SU-DHL-6 (cell line): Measurements from ENCODE around the gene DYNC1LI2.
"Not testable (repeated sequence)": the region's sequence is repeated elsewhere in the genome, so short reads cannot be mapped to it uniquely, and the experiment has no call there.

ENCODE experiments used
- H2AFZ ChIP-seq: fragments of 200-600 bp; sonication (generic); 2 replicates; pipeline ENCODE4 v1.6.1; 2014; ENCODE audit warnings: low read depth, mild to moderate bottlenecking, moderate library complexity, mixed read lengths, antibody characterized with exemption, low read length; ENCODE audit not compliant: severe bottlenecking
- H3F3A ChIP-seq: fragments of 200-600 bp; shearing (Covaris generic); 2 replicates; pipeline ENCODE4 v1.6.0; 2016; ENCODE audit warnings: antibody characterized with exemption, mild to moderate bottlenecking; ENCODE audit not compliant: insufficient read depth
- H3K27ac ChIP-seq: fragments of 200-600 bp; sonication (generic); 2 replicates; pipeline ENCODE4 v1.5.1; 2016; ENCODE audit warnings: low read depth, mild to moderate bottlenecking, low read length, moderate library complexity, mixed read lengths
- H3K27me3 ChIP-seq: fragments of 200-600 bp; sonication (generic), shearing (Covaris generic); 2 replicates; pipeline ENCODE4 v1.6.0; 2014; ENCODE audit warnings: mild to moderate bottlenecking, low read length
- H3K36me3 ChIP-seq: fragments of 200-600 bp; sonication (generic); 2 replicates; pipeline ENCODE4 v1.6.1; 2014; ENCODE audit warnings: mild to moderate bottlenecking, low read length, mixed read lengths
- H3K4me2 ChIP-seq: fragments of 300-600, 200-600 bp; shearing (Covaris generic), sonication (generic); 2 replicates; pipeline ENCODE4 v1.6.0; 2014; ENCODE audit warnings: low read length, low read depth, mild to moderate bottlenecking; ENCODE audit not compliant: poor library complexity, severe bottlenecking
- H3K4me3 ChIP-seq: fragments of 200-600 bp; sonication (generic); 2 replicates; pipeline ENCODE4 v1.5.1; 2014; ENCODE audit warnings: antibody characterized with exemption, low read length, mild to moderate bottlenecking, mixed read lengths; ENCODE audit not compliant: insufficient read depth, poor library complexity, severe bottlenecking
- H3K79me2 ChIP-seq: fragments of 200-600 bp; sonication (generic); 2 replicates; pipeline ENCODE4 v1.6.1; 2014; ENCODE audit warnings: mild to moderate bottlenecking, low read length, moderate library complexity; ENCODE audit not compliant: insufficient read depth
- H3K9ac ChIP-seq: fragments of 200-600 bp; sonication (generic); 2 replicates; pipeline ENCODE4 v1.7.0; 2014; ENCODE audit warnings: mild to moderate bottlenecking, low read length
- H3K9me2 ChIP-seq: fragments of 200-600 bp; sonication (generic); replicated peaks from 2 replicates; pipeline ENCODE4 v1.6.1; 2014; ENCODE audit warnings: low read length; ENCODE audit not compliant: insufficient read depth
- H3K9me3 ChIP-seq: fragments of 200-600 bp; sonication (generic); 2 replicates; pipeline ENCODE4 v1.6.1; 2014; ENCODE audit warnings: low read length, mixed read lengths; ENCODE audit not compliant: insufficient read depth
- H4K20me1 ChIP-seq: fragments of 200-600 bp; sonication (generic); 2 replicates; pipeline ENCODE4 v1.6.1; 2014; ENCODE audit warnings: low read depth, mild to moderate bottlenecking, antibody characterized with exemption, low read length, moderate library complexity, mixed read lengths
- EZH2phosphoT487 ChIP-seq: fragments of 200-600 bp; sonication (generic), shearing (Covaris generic); conservative IDR thresholded peaks from 2 replicates; pipeline ENCODE4 v1.6.1; 2018; ENCODE audit warnings: mild to moderate bottlenecking, antibody characterized with exemption, low read length, moderate library complexity, mixed read lengths
- TF ChIP-seq, protein P1 (sequence below): fragments of 200-600 bp; sonication (generic); IDR thresholded peaks from one replicate; pipeline ENCODE4 v1.5.1; 2017; ENCODE audit warnings: antibody characterized with exemption, mild to moderate bottlenecking, low read length, moderate library complexity; ENCODE audit not compliant: insufficient read depth, poor library complexity, severe bottlenecking

The DYNC1LI2 gene

GRCh38 chr16:66751303-66751991 lies at the start of gene DYNC1LI2:
Gene DYNC1LI2 (minus strand): TSS chr16:66751609. CDS start chr16:66751591, 18 bp downstream.
- peaks cover 8% of the 10 kb centered on the region; the same call in 1 of the 2 replicates for H3K36me3 ChIP-seq
- TF ChIP-seq, protein P1, sequence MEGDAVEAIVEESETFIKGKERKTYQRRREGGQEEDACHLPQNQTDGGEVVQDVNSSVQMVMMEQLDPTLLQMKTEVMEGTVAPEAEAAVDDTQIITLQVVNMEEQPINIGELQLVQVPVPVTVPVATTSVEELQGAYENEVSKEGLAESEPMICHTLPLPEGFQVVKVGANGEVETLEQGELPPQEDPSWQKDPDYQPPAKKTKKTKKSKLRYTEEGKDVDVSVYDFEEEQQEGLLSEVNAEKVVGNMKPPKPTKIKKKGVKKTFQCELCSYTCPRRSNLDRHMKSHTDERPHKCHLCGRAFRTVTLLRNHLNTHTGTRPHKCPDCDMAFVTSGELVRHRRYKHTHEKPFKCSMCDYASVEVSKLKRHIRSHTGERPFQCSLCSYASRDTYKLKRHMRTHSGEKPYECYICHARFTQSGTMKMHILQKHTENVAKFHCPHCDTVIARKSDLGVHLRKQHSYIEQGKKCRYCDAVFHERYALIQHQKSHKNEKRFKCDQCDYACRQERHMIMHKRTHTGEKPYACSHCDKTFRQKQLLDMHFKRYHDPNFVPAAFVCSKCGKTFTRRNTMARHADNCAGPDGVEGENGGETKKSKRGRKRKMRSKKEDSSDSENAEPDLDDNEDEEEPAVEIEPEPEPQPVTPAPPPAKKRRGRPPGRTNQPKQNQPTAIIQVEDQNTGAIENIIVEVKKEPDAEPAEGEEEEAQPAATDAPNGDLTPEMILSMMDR = peak; percentile 56
- no peak for TF ChIP-seq EZH2phosphoT487
- peak within 1 kb of the TSS; percentile 88 for H3K4me3 ChIP-seq
- no peaks in the 10 kb centered on the region for H3K27me3 ChIP-seq
- H3K9ac ChIP-seq = peak within 1 kb of the TSS; percentile 98
- H2AFZ ChIP-seq = peak within 1 kb of the TSS; percentile 90
- no peaks in the 10 kb centered on the region for H4K20me1 ChIP-seq
- no peaks in the 10 kb centered on the region for H3F3A ChIP-seq
- H3K4me2 ChIP-seq = peak within 1 kb of the TSS; percentile 82
- H3K9me3 ChIP-seq = no peaks in the 10 kb centered on the region
- peaks cover 40% of the 10 kb centered on the region for H3K79me2 ChIP-seq
- no peaks in the 10 kb centered on the region for H3K9me2 ChIP-seq
- peak within 1 kb of the TSS; percentile 67; the same call in 1 of the 2 replicates for H3K27ac ChIP-seq

GRCh38 chr16:66800856-66801255 lies 49.4 kb upstream of the DYNC1LI2 start:
- Histone ChIP-seq H3K27me3 (no peaks in the 10 kb centered on the region), H3K27ac (no peak overlapping the region), H2AFZ (no peak overlapping the region), H4K20me1 (no peaks in the 10 kb centered on the region), H3K9me2 (no peaks in the 10 kb centered on the region), H3K4me3 (no peak overlapping the region), H3K36me3 (peaks cover 10% of the 10 kb centered on the region), H3K9ac (no peak overlapping the region), H3F3A (peaks cover 9% of the 10 kb centered on the region; the same call in 1 of the 2 replicates), H3K4me2 (no peak overlapping the region), H3K9me3 (no peaks in the 10 kb centered on the region), H3K79me2 (no peaks in the 10 kb centered on the region)
- TF ChIP-seq, protein P1 = no peak
- TF ChIP-seq EZH2phosphoT487 = no peak

- H3F3A ChIP-seq = peaks cover 9% of the 10 kb centered on the region; the same call in 1 of the 2 replicates
- H3K9me2 ChIP-seq = no peaks in the 10 kb centered on the region
- H3K27me3 ChIP-seq = no peaks in the 10 kb centered on the region
- H3K27ac ChIP-seq = no peak overlapping the region
- no peaks in the 10 kb centered on the region for H3K79me2 ChIP-seq
- no peaks in the 10 kb centered on the region; the same call in 1 of the 2 replicates for H3K36me3 ChIP-seq
- H3K9me3 ChIP-seq = no peaks in the 10 kb centered on the region
- no peak for TF ChIP-seq EZH2phosphoT487
- TF ChIP-seq, protein P1 = no peak
- H2AFZ ChIP-seq = no peak overlapping the region
- no peak overlapping the region for H3K9ac ChIP-seq
- no peak overlapping the region for H3K4me3 ChIP-seq
- no peaks in the 10 kb centered on the region for H4K20me1 ChIP-seq
- no peak overlapping the region for H3K4me2 ChIP-seq
Observed at GRCh38 chr16:66798161-66798560, 46.8 kb upstream of the DYNC1LI2 start.

DNA sequence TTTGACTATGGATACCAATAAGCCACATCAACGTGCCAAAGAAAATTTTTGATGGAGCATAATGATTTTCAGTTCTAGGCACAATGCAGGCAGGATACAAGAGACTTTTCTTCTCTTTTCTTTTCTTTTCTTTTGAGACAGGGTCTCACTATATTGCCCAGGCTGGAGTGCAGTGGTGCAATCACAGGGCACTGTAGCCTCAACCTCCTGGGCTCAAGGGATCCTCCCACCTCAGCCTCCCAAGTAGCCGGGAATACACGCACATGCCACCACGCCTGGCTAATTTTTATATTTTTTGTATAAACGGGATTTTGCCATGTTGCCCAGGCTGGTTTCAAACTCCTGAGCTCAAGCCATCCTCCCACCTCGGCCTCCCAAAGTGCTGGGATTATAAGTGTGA lies 42.6 kb upstream of the DYNC1LI2 start:
- not testable (repeated sequence) for H3K36me3 ChIP-seq, H4K20me1 ChIP-seq, H3K9ac ChIP-seq, H3F3A ChIP-seq, H3K9me2 ChIP-seq, H3K27ac ChIP-seq, H3K4me3 ChIP-seq, H3K79me2 ChIP-seq, H3K9me3 ChIP-seq, H3K27me3 ChIP-seq, H3K4me2 ChIP-seq, H2AFZ ChIP-seq
